Stimulated activated naive B cell treated with anti-CD40 and anti-IgM and Interleukin-4, amounts not matched to agents 10 μg/mL and 1 μg/mL and 100 μg/mL, for 72 hours (primary cell): ENCODE data around the gene ABCG2.

Experiments
- ATAC-seq, 2 donors: fragments of 150-1000 bp; cut with Tn5 transposase; replicated peaks; 2 replicates each; pipeline ENCODE4 v1.10.0; 2021; ENCODE audit warnings: moderate library complexity in 1 of 2
- DNase-seq: peaks from one replicate; pipeline ENCODE4 v3.0.0; 2021
- H3K27ac Mint-ChIP-seq: one replicate; pipeline ENCODE4 v1.8.0; 2022; ENCODE audit warnings: mild to moderate bottlenecking, mixed read lengths
- H3K27me3 Mint-ChIP-seq, 2 donors: one replicate each; pipeline ENCODE4 v1.8.0; 2022; ENCODE audit warnings: mixed read lengths in 2 of 2
- H3K36me3 Mint-ChIP-seq, 2 donors: one replicate each; pipeline ENCODE4 v1.8.0; 2022; ENCODE audit warnings: mixed read lengths in 2 of 2, mild to moderate bottlenecking in 1 of 2
- H3K4me1 Mint-ChIP-seq, 2 donors: one replicate each; pipeline ENCODE4 v1.8.0; 2022; ENCODE audit warnings: mixed read lengths in 2 of 2, mild to moderate bottlenecking in 1 of 2
- H3K4me3 Mint-ChIP-seq, 2 donors: one replicate each; pipeline ENCODE4 v1.8.0; 2022; ENCODE audit warnings: mild to moderate bottlenecking in 2 of 2, mixed read lengths in 2 of 2, moderate library complexity in 1 of 2
- H3K9me3 Mint-ChIP-seq, 2 donors: one replicate each; pipeline ENCODE4 v1.8.0; 2022; ENCODE audit warnings: mixed read lengths in 2 of 2, mild to moderate bottlenecking in 1 of 2

The ABCG2 gene

GRCh38 chr4:88091378-88091777, 67.1 kb downstream of the ABCG2 start:
- Mint-ChIP-seq H3K27ac (no peak overlapping the region), H3K4me3 (no peak overlapping the region), H3K4me1 (no peaks in the 10 kb centered on the region), H3K36me3 (no peaks in the 10 kb centered on the region), H3K27me3 (no peaks in the 10 kb centered on the region), H3K9me3 (no peaks in the 10 kb centered on the region)
- ATAC-seq (no peak), DNase-seq (no peak)

- no peaks in the 10 kb centered on the region for H3K4me1 Mint-ChIP-seq
- H3K36me3 Mint-ChIP-seq, result no peaks in the 10 kb centered on the region
- DNase-seq, result no peak
- ATAC-seq, result no peak
- H3K27me3 Mint-ChIP-seq, result no peaks in the 10 kb centered on the region
- H3K27ac Mint-ChIP-seq, result no peak overlapping the region
- no peak overlapping the region for H3K4me3 Mint-ChIP-seq
- H3K9me3 Mint-ChIP-seq, result no peaks in the 10 kb centered on the region
These were observed 67.5 kb downstream of the ABCG2 start for GRCh38 chr4:88090898-88091297.

GRCh38 chr4:88087004-88087403, 71.4 kb downstream of the ABCG2 start:
- no peak overlapping the region for H3K27ac Mint-ChIP-seq
- H3K9me3 Mint-ChIP-seq, result no peaks in the 10 kb centered on the region
- no peak overlapping the region for H3K4me3 Mint-ChIP-seq
- no peaks in the 10 kb centered on the region for H3K4me1 Mint-ChIP-seq
- ATAC-seq (no peak), DNase-seq (no peak)
- H3K27me3 Mint-ChIP-seq, result no peaks in the 10 kb centered on the region
- no peaks in the 10 kb centered on the region for H3K36me3 Mint-ChIP-seq

GRCh38 chr4:88080626-88081025, 77.8 kb downstream of the ABCG2 start:
- Mint-ChIP-seq H3K4me3 (no peak overlapping the region), H3K27me3 (no peaks in the 10 kb centered on the region), H3K9me3 (no peaks in the 10 kb centered on the region), H3K4me1 (no peaks in the 10 kb centered on the region), H3K36me3 (peaks cover 7 to 9% of the 10 kb centered on the region in 2 donors), H3K27ac (no peak overlapping the region)
- ATAC-seq (no peak), DNase-seq (no peak)

- H3K36me3 Mint-ChIP-seq, result peaks cover 14 to 20% of the 10 kb centered on the region in 2 donors
- H3K9me3 Mint-ChIP-seq, result no peaks in the 10 kb centered on the region
- no peaks in the 10 kb centered on the region for H3K27me3 Mint-ChIP-seq
- H3K27ac Mint-ChIP-seq, result no peak overlapping the region
- ATAC-seq (no peak), DNase-seq (no peak)
- H3K4me3 Mint-ChIP-seq, result no peak overlapping the region
- no peaks in the 10 kb centered on the region for H3K4me1 Mint-ChIP-seq
These were observed 79.9 kb downstream of the ABCG2 start for GRCh38 chr4:88078579-88078978.

- H3K27me3 Mint-ChIP-seq, result no peaks in the 10 kb centered on the region
- peaks cover 18 to 24% of the 10 kb centered on the region in 2 donors for H3K36me3 Mint-ChIP-seq
- H3K9me3 Mint-ChIP-seq, result no peaks in the 10 kb centered on the region
- ATAC-seq, result no peak
- DNase-seq, result no peak
- no peak overlapping the region for H3K4me3 Mint-ChIP-seq
- H3K27ac Mint-ChIP-seq, result no peak overlapping the region
- H3K4me1 Mint-ChIP-seq, result no peaks in the 10 kb centered on the region
These were observed 80.4 kb downstream of the ABCG2 start for GRCh38 chr4:88077911-88078524.

- Mint-ChIP-seq H3K36me3 (peaks cover 41 to 47% of the 10 kb centered on the region in 2 donors), H3K4me3 (no peak overlapping the region), H3K9me3 (peaks cover 7 to 9% of the 10 kb centered on the region in 2 donors), H3K4me1 (no peaks in the 10 kb centered on the region), H3K27me3 (no peaks in the 10 kb centered on the region), H3K27ac (no peak overlapping the region)
- DNase-seq, result no peak
- no peak for ATAC-seq
These were observed 83.1 kb downstream of the ABCG2 start for GRCh38 chr4:88075336-88075735.

- H3K9me3 Mint-ChIP-seq, result peaks cover 14 to 15% of the 10 kb centered on the region in 2 donors
- no peak for ATAC-seq
- H3K4me3 Mint-ChIP-seq, result no peak overlapping the region
- no peak overlapping the region for H3K27ac Mint-ChIP-seq
- H3K4me1 Mint-ChIP-seq, result no peaks in the 10 kb centered on the region
- peaks cover 65 to 78% of the 10 kb centered on the region in 2 donors for H3K36me3 Mint-ChIP-seq
- no peaks in the 10 kb centered on the region for H3K27me3 Mint-ChIP-seq
- no peak for DNase-seq
These were observed 88.4 kb downstream of the ABCG2 start for GRCh38 chr4:88070031-88070430.

- H3K27me3 Mint-ChIP-seq, result no peaks in the 10 kb centered on the region
- H3K4me1 Mint-ChIP-seq, result no peaks in the 10 kb centered on the region
- H3K36me3 Mint-ChIP-seq, result peaks cover 27 to 43% of the 10 kb centered on the region in 2 donors
- peaks cover 0 to 7% of the 10 kb centered on the region in 2 donors for H3K9me3 Mint-ChIP-seq
- DNase-seq (no peak), ATAC-seq (no peak)
- no peak overlapping the region for H3K4me3 Mint-ChIP-seq
- no peak overlapping the region for H3K27ac Mint-ChIP-seq
These were observed 94.0 kb downstream of the ABCG2 start for GRCh38 chr4:88064410-88064809.

GRCh38 chr4:88063634-88064296, 94.7 kb downstream of the ABCG2 start:
- DNase-seq (no peak), ATAC-seq (no peak)
- Mint-ChIP-seq H3K36me3 (peaks cover 24 to 42% of the 10 kb centered on the region in 2 donors), H3K27ac (no peak overlapping the region), H3K9me3 (peaks cover 0 to 7% of the 10 kb centered on the region in 2 donors), H3K4me3 (no peak overlapping the region), H3K27me3 (no peaks in the 10 kb centered on the region), H3K4me1 (no peaks in the 10 kb centered on the region)

- Mint-ChIP-seq H3K27ac (no peak overlapping the region), H3K27me3 (no peaks in the 10 kb centered on the region), H3K36me3 (peaks cover 20 to 36% of the 10 kb centered on the region in 2 donors), H3K4me3 (no peak overlapping the region), H3K9me3 (peaks cover 0 to 4% of the 10 kb centered on the region in 2 donors), H3K4me1 (no peaks in the 10 kb centered on the region)
- DNase-seq (no peak), ATAC-seq (no peak)
These were observed 95.6 kb downstream of the ABCG2 start for GRCh38 chr4:88062843-88063242.

GRCh38 chr4:88062311-88062710, 96.1 kb downstream of the ABCG2 start:
- Mint-ChIP-seq H3K4me3 (no peak overlapping the region), H3K36me3 (peaks cover 19 to 34% of the 10 kb centered on the region in 2 donors), H3K9me3 (no peaks in the 10 kb centered on the region), H3K27me3 (no peaks in the 10 kb centered on the region), H3K4me1 (no peaks in the 10 kb centered on the region), H3K27ac (no peak overlapping the region)
- ATAC-seq, result no peak
- DNase-seq, result no peak

- Mint-ChIP-seq H3K27ac (no peak overlapping the region), H3K4me1 (no peaks in the 10 kb centered on the region), H3K4me3 (no peak overlapping the region), H3K27me3 (no peaks in the 10 kb centered on the region), H3K9me3 (no peaks in the 10 kb centered on the region), H3K36me3 (peaks cover 12 to 27% of the 10 kb centered on the region in 2 donors)
- no peak for ATAC-seq
- DNase-seq, result no peak
These were observed 98.0 kb downstream of the ABCG2 start for GRCh38 chr4:88060431-88060830.

- no peak for ATAC-seq
- Mint-ChIP-seq H3K27ac (no peak overlapping the region), H3K9me3 (no peaks in the 10 kb centered on the region), H3K4me3 (no peak overlapping the region), H3K27me3 (no peaks in the 10 kb centered on the region), H3K4me1 (no peaks in the 10 kb centered on the region), H3K36me3 (peaks cover 11 to 26% of the 10 kb centered on the region in 2 donors)
- no peak for DNase-seq
These were observed 98.7 kb downstream of the ABCG2 start for GRCh38 chr4:88059766-88060165.

GRCh38 chr4:88058295-88058694, 100.1 kb downstream of the ABCG2 start:
- Mint-ChIP-seq H3K4me1 (no peaks in the 10 kb centered on the region), H3K36me3 (peaks cover 11 to 24% of the 10 kb centered on the region in 2 donors), H3K9me3 (no peaks in the 10 kb centered on the region), H3K27me3 (no peaks in the 10 kb centered on the region), H3K4me3 (no peak overlapping the region), H3K27ac (no peak overlapping the region)
- ATAC-seq (no peak), DNase-seq (no peak)
